Naive thymus-derived CD8-positive, alpha-beta T cell (primary cell): ENCODE results near the gene TTBK1. TPM values are rescaled to one million over a fixed set of nuclear protein-coding genes. Genes with fewer than 3 reads are reported as not detected.

Experiments used
- ATAC-seq, 2 donors: fragments of 150-1000 bp; cut with Tn5 transposase in 1 of 2; sonication (Bioruptor Pico), chemical (Tn5 transposase) in 1 of 2; 1 replicate in 1 of 2; 2 replicates in 1 of 2; pipeline ENCODE4 v1.10.0; 2021; ENCODE audit warnings: mild to moderate bottlenecking in 2 of 2, moderate library complexity in 2 of 2
- POLR2A ChIA-PET: fragments of 350-600 bp; sonication (Branson Sonifier 250); formaldehyde crosslinking; loops from one replicate; lab custom pipeline; 2021; ENCODE audit warnings: antibody characterized with exemption; lab: Charles Lee
- DNase-seq, 10 donors: peaks; one replicate each; pipeline versions ENCODE4 v3.0.0 to v3.0.0-alpha.2; 2020 to 2022
- H3K27ac Mint-ChIP-seq, 10 donors: one replicate each; pipeline ENCODE4 v1.8.0; 2020 to 2022; ENCODE audit warnings: mild to moderate bottlenecking in 10 of 10, mixed read lengths in 10 of 10, moderate library complexity in 4 of 10, inconsistent platforms in 1 of 10
- H3K27me3 Mint-ChIP-seq, 5 donors: one replicate each; pipeline ENCODE4 v1.8.0; 2021 to 2022; ENCODE audit warnings: mixed read lengths in 5 of 5
- H3K36me3 Mint-ChIP-seq, 3 donors: one replicate each; pipeline ENCODE4 v1.8.0; 2020 to 2022; ENCODE audit warnings: mixed read lengths in 3 of 3, mild to moderate bottlenecking in 2 of 3, inconsistent platforms in 1 of 3
- H3K4me1 Mint-ChIP-seq, 4 donors: one replicate each; pipeline ENCODE4 v1.8.0; 2021 to 2022; ENCODE audit warnings: mixed read lengths in 4 of 4
- H3K4me3 Mint-ChIP-seq, 10 donors: one replicate each; pipeline ENCODE4 v1.8.0; 2020 to 2022; ENCODE audit warnings: mild to moderate bottlenecking in 10 of 10, mixed read lengths in 10 of 10, moderate library complexity in 6 of 10, inconsistent platforms in 1 of 10
- H3K9me3 Mint-ChIP-seq, 9 donors: one replicate each; pipeline ENCODE4 v1.8.0; 2020 to 2022; ENCODE audit warnings: mixed read lengths in 9 of 9, mild to moderate bottlenecking in 3 of 9, inconsistent platforms in 1 of 9, moderate library complexity in 1 of 9
- polyA plus RNA-seq, 3 donors: library from polyadenylated mRNA; unstranded; fragments of 300-500 nt; fragmentation: Illumina TruSeq; gene quantifications; one replicate each; pipeline ENCODE4 v1.2.3, GENCODE V29; 2021
- total RNA-seq, 8 experiments: library from RNA in 2 of 8; stranded (reverse) in 2 of 8; gene quantifications; one replicate each; pipeline ENCODE4 v1.2.3 and lab custom pipeline; 2021 to 2026

The TTBK1 gene
- total and polyA plus RNA-seq, 5 experiments from 2014 or later, result not detected

DNA sequence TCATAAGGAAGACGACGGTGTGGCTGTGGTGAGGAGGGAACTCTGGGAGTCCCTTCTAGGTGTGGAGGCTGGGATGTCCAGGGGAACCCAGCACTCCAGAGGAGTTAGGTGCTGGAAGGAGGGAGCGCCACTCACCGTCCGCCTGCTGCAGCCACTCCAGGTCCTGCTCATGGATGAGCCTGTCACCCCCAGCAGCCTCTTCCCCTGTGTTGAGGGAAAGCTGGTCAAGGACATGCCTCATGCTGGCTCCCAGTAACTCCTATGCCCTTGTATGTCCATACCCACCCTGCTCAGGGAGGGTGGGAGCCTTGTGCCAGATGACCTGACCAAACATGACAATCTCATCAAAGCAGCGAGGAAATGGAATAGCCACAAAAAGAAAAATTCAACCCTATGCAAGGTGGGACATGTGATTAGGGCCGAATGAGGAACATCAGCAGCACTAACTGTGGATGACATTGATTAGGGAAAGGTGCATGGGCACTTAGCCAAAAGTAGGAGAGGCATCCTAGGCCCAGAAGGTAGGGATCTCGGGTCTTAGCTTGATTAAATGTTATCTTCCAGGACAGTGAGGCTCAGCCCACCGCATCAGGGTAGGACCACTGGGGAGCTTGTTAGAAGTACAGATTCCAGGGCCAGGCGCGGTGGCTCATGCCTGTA, 17.0 kb upstream of the TTBK1 start:
- DNase-seq (no peak), ATAC-seq (no peak)
- H3K4me1 Mint-ChIP-seq, result peaks cover 20 to 67% (median 59%) of the 10 kb centered on the region in 4 donors
- H3K9me3 Mint-ChIP-seq, result no peaks in the 10 kb centered on the region
- H3K27ac Mint-ChIP-seq, result peak overlapping the region; percentile 98 to 100 (median 100)
- H3K27me3 Mint-ChIP-seq, result peaks cover 0 to under 1% (median 0%) of the 10 kb centered on the region in 5 donors
- H3K36me3 Mint-ChIP-seq, result peaks cover 0 to 9% (median 5%) of the 10 kb centered on the region in 3 donors
- H3K4me3 Mint-ChIP-seq, result peak overlapping the region in 8 of 10 donors; percentile 6 to 69 (median 34)
- POLR2A ChIA-PET, result interaction anchor here (0.6 to 5.0 kb wide), 3 partner anchors 8 to 53 kb away, joined by 4 to 33 read pairs (median 6); partner anchors contain the start of genes CUL9 and SRF

DNA sequence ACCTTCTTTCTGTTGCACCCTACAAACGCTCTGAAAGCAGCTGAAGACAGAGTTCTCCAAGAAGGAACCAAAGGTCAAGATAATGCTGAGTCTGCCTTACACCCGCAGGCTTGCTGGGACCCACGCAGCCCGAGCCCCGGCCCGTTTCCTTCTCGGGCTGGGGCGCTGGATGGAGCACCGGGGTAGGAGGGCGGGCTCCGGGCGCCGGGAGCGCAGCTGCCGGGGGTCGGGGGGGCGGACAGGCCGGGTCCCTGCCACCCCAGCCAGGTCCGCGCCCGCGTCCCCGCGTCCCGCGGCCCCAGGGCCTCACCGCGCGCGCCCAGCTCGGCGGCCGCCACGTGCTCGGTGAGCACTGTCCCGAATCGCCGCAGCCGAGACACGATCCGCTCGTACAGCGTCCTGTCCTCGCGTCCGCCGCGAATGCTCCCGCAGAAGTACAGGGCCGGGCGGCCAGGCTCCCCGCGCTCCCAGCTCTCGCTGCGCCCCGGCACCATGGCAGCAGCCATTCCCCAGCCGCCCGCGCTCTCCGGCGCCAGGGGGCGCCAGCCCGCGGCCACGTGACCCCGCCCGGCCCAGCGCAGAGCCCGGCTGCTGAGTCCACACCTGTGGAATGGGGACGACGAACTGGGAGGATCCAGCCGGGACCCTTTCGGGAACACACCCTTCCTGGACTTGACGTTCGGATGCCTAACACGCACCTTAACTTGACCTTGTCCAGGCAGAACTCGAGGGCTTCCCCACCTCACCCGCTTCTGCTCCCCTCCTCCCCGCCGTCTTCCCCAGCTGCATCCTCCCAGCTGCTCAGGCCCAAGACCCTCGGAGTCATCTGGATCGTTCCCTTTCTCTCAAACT, 14.1 kb upstream of the TTBK1 start, which contains the start of gene DNPH1:
Gene DNPH1, minus strand, starts transcription at position 531 of the 852 bp plus-strand sequence. Its CDS starts 25 bp downstream, at position 506.
- POLR2A ChIA-PET, result interaction anchor here (0.6 to 2.6 kb wide), 15 partner anchors 9 to 412 kb away, joined by 3 to 11 read pairs (median 5); partner anchors contain the start of genes ABCC10, CUL9, KLC4 and MRPL2
- Mint-ChIP-seq H3K27me3 (peaks cover 0 to 6% (median 0%) of the 10 kb centered on the region in 5 donors), H3K36me3 (peaks cover 0 to 4% (median 0%) of the 10 kb centered on the region in 3 donors), H3K4me3 (peak within 1 kb of the TSS; percentile 80 to 92 (median 90)), H3K27ac (peak within 1 kb of the TSS; percentile 91 to 100 (median 96)), H3K4me1 (peaks cover 18 to 49% (median 43%) of the 10 kb centered on the region in 4 donors), H3K9me3 (no peaks in the 10 kb centered on the region)
- ATAC-seq (peak; percentile 74 to 82), DNase-seq (peak; percentile 62 to 86 (median 82))

DNA sequence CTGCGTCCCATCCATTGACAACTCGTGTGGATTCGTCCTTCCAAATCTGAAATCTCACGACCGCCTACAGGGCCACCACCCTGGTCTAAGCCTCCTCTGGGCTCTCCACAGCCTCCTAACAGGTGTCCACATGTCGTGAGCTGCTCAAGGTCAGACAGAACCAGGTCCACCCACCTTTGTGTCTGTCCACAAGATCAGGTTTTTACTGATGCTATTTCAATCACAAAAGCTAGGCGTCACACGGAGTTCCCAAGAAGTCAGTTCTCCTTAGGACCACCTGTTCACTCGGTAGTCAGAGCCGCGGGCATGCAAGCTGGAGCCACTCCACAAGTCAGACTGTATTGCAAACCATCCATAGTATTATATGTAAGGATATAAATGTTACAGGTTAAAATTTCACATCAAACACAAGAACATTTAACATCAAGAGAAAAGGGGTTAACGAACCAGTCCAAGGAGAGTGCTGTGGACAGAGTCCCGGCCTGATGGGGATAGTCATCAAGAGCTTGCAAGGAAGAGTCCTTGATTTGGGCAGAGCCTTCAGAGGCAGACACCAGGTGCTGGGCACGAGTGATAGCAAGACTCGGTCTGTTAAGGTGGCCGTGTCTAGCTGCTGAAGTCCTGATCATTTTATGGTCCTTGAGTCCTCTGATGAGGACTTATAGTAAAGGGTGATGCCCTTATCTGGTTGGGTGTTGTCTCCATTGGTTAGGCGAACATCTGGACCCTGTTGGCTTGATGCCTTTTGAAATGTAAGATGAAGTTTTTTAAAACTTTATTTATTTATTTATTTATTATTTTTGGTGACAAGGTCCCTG, 13.3 kb upstream of the TTBK1 start:
- H3K4me3 Mint-ChIP-seq, result peak overlapping the region; percentile 77 to 92 (median 90)
- ATAC-seq (no peak), DNase-seq (no peak)
- peak overlapping the region; percentile 86 to 97 (median 96) for H3K27ac Mint-ChIP-seq
- POLR2A ChIA-PET, result interaction anchor here (0.6 to 2.6 kb wide), 13 partner anchors 8 to 411 kb away, joined by 3 to 11 read pairs (median 5); partner anchors contain the start of genes ABCC10, CUL9, KLC4 and MRPL2
- H3K4me1 Mint-ChIP-seq, result peaks cover 13 to 43% (median 36%) of the 10 kb centered on the region in 4 donors
- H3K27me3 Mint-ChIP-seq, result peaks cover 0 to 6% (median 0%) of the 10 kb centered on the region in 5 donors
- H3K36me3 Mint-ChIP-seq, result peaks cover 0 to 4% (median 0%) of the 10 kb centered on the region in 3 donors
- no peaks in the 10 kb centered on the region for H3K9me3 Mint-ChIP-seq

DNA sequence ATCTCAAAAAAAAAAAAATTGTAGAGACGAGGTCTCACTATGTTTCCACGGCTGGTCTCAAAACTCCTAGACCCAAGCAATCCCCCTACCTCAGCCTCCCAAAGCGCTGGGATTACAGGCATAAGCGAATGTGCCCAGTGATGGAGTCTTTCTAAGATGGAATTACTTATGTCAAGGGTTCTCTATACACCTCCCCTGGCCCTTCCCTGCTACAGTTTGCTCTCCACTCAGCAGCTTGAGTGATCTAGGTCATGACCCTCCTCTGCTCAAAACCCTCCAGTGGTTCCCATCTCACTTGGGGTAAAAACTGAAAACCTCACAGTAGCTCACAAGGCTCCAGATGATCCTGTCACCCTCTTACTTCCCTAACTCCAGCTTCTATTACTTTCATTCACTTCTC, 12.2 kb upstream of the TTBK1 start:
- H3K27ac Mint-ChIP-seq, result peak overlapping the region in 5 of 10 donors; percentile 0 to 76 (median 37)
- POLR2A ChIA-PET, result interaction anchor here (0.6 kb wide), 1 partner anchor 183 kb away, joined by 3 read pairs; no protein-coding TSS in a partner anchor
- no peaks in the 10 kb centered on the region for H3K9me3 Mint-ChIP-seq

DNA sequence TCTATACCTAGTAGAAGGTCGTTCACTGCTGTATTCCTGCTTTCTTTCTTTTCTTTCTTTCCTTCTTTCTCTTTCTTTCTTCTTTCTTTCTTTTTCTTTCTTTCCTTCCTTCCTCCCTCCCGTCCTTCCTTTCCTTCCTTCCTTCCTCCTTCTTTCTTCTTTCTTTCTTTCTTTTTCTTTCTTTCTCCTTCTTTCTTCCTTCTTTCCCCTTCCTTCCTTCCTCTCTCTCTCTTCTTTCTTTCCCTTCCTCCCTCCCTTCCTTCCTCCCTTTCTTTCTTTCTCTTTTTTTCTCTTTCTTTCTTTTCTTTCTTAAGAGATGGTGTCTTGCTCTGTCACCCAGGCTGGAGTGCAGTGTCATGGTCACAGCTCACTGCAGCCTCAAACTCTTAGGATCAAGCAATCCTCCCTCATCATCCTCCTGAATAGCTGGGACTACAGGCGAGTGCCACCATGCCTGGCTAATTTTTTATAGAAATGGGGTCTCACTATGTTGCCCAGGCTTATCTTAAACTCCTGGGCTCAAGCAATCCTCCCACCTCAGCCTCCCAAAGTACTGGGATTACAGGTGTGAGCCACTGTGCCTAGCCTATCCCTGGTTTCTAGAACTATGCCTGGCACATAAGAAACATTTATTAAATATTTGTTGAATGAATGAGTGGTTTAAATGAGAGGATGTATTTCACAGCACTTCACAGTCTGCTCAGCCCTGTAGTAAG, 11.4 kb upstream of the TTBK1 start:
- H3K4me3 Mint-ChIP-seq, result peak overlapping the region in 4 of 10 donors; percentile 34 to 68 (median 44)
- ATAC-seq (no peak), DNase-seq (no peak)
- H3K9me3 Mint-ChIP-seq, result no peaks in the 10 kb centered on the region
- H3K36me3 Mint-ChIP-seq, result no peaks in the 10 kb centered on the region
- peaks cover 9 to 26% (median 20%) of the 10 kb centered on the region in 4 donors for H3K4me1 Mint-ChIP-seq
- H3K27me3 Mint-ChIP-seq, result peaks cover 0 to 9% (median 3%) of the 10 kb centered on the region in 5 donors
- POLR2A ChIA-PET, result no interaction called here
- peak overlapping the region in 5 of 10 donors; percentile 0 to 76 (median 37) for H3K27ac Mint-ChIP-seq

More for the DNA sequence above, 12.2 kb upstream of the TTBK1 start:
- no peak for DNase-seq
- no peak for ATAC-seq
- Mint-ChIP-seq H3K27me3 (peaks cover 0 to 6% (median 0%) of the 10 kb centered on the region in 5 donors), H3K36me3 (no peaks in the 10 kb centered on the region), H3K4me1 (peaks cover 13 to 33% (median 27%) of the 10 kb centered on the region in 4 donors), H3K4me3 (peak overlapping the region in 5 of 10 donors; percentile 27 to 68 (median 38))

DNA sequence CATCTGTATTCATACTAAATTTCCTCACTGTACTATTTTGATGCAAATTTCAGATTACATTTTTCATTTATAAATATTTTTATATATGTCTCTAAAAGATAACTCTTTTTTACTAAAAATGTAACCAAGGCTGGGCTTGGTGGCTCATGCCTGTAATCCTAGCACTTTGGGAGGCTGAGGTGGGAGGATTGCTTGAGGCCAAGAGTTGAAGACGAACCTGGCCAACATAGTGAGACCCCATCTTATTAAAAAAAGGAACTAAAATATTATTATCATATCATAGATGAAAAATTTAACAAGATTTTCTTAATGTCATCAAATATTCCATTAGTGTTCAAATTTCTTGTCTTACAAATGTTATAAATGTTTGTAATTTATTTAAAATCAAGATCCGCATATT, 7.4 kb upstream of the TTBK1 start:
- Mint-ChIP-seq H3K9me3 (peaks cover 0 to 11% (median 3%) of the 10 kb centered on the region in 9 donors), H3K27ac (no peak overlapping the region), H3K4me1 (peaks cover 0 to 2% (median 0%) of the 10 kb centered on the region in 4 donors), H3K4me3 (no peak overlapping the region), H3K36me3 (peaks cover 0 to 6% (median 5%) of the 10 kb centered on the region in 3 donors), H3K27me3 (peaks cover 18 to 31% (median 24%) of the 10 kb centered on the region in 5 donors)
- DNase-seq (no peak), ATAC-seq (no peak)
- POLR2A ChIA-PET, result no interaction called here

DNA sequence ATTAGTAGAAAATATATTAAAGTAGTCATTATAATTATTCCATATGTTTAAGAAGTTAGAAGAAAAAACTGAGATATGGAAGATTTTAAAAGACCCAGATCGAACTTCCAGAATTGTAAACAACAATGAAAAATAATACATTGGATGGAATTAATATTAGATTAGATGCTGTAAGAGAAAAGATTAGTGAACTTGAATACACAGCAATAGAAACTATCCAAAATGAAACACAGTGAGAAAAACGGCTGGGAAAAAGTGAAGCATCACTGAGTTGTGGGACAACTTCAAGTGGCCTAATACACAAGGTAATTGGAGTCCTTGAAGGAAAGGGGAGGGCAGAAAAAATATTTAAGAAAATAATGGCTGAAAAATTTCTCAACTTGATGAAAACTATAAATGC, 4.2 kb upstream of the TTBK1 start:
- POLR2A ChIA-PET, result interaction anchor here (1.6 kb wide), 1 partner anchor 10 kb away, joined by 6 read pairs; the partner anchor contains the start of gene DNPH1
- Mint-ChIP-seq H3K9me3 (peaks cover 0 to 11% (median 3%) of the 10 kb centered on the region in 9 donors), H3K27me3 (peaks cover 24 to 36% (median 29%) of the 10 kb centered on the region in 5 donors), H3K4me1 (no peaks in the 10 kb centered on the region), H3K27ac (peak overlapping the region in 1 of 10 donors; percentile 14), H3K4me3 (no peak overlapping the region), H3K36me3 (peaks cover 0 to 6% (median 5%) of the 10 kb centered on the region in 3 donors)
- no peak for DNase-seq
- no peak for ATAC-seq

DNA sequence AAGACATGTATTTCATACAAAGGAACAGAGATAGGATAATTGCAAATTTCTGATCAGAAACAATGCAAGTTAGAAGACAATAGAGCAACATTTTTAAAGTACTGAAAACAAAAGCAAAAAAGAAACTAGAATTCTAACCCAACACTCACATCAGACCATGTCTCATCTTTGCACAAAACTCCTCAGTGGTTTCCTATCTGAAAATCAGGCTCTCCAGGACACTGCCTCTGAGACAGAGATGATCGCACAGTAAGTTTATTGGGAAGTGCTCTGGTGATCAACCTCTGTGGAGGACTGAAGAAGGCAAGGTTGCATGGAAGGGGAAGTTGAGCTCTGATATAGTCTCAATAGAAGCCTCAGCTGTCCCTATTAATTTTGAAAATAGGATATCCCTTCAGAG, 2.3 kb upstream of the TTBK1 start:
- H3K27ac Mint-ChIP-seq, result no peak overlapping the region
- peaks cover 24 to 36% (median 29%) of the 10 kb centered on the region in 5 donors for H3K27me3 Mint-ChIP-seq
- peaks cover 0 to 11% (median 3%) of the 10 kb centered on the region in 9 donors for H3K9me3 Mint-ChIP-seq
- H3K4me1 Mint-ChIP-seq, result no peaks in the 10 kb centered on the region
- POLR2A ChIA-PET, result no interaction called here
- peaks cover 0 to 6% (median 5%) of the 10 kb centered on the region in 3 donors for H3K36me3 Mint-ChIP-seq
- no peak for DNase-seq
- H3K4me3 Mint-ChIP-seq, result no peak overlapping the region
- no peak for ATAC-seq

DNA sequence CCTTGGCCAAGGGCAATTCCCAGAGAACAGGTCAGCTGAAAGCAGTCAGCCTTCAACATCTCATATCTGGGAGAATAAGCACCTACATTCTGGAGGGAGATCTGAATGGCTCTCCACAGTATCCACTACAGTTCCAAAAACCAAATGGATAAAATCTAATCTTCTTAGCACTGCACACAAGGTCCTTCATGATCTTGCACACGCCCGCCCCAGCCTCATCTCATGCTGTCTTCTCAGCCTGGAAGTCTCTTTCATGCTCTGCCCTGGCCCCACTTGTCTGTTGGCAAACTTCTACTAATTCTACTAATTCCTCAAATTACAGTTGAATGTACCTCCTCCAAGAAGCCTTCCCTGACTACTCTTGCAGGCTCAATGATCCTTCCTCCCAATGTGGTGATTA, 1.8 kb upstream of the TTBK1 start:
- Mint-ChIP-seq H3K27me3 (peaks cover 24 to 33% (median 30%) of the 10 kb centered on the region in 5 donors), H3K36me3 (peaks cover 0 to 6% (median 5%) of the 10 kb centered on the region in 3 donors), H3K27ac (no peak overlapping the region), H3K9me3 (peaks cover 0 to 11% (median 3%) of the 10 kb centered on the region in 9 donors), H3K4me1 (peaks cover 0 to 2% (median under 1%) of the 10 kb centered on the region in 4 donors), H3K4me3 (peak overlapping the region in 1 of 10 donors; percentile 4)
- ATAC-seq, result no peak
- POLR2A ChIA-PET, result no interaction called here
- no peak for DNase-seq

DNA sequence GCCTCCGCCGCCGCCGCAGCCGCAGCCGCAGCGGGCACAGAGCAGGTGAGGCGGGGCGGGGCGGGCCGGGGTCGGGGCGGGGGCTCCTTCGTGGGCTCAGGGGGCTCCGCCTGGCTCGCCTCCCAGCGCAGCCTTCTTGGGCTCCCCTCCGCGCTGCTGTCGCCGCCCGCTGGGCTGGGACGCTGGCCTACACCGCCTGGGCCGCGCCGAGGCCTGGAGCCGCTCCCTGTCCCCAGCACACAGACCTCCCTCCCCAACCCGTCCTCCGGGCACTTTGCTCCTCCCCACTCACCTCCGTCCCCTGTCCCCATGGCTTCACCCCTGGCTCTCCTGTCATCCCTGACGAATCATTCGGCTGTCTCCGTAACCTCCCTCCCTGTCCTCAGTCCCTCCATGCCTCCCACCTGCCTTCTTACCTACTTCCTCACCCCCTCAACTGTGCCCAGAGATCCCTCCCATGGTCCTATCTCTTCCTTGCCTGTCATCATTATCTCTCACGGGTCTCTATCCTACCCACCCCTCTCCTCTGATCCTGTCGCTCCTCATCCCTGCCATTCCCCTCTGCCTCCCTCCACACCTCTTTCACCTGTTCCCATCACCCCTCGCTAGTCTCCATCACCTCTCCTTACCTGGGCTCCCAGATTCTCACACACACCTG, 512 bp downstream of the TTBK1 start:
- POLR2A ChIA-PET, result interaction anchor here (0.5 to 1.2 kb wide), 3 partner anchors 9 to 547 kb away, joined by 3 to 4 read pairs (median 3); no protein-coding TSS in a partner anchor
- H3K4me1 Mint-ChIP-seq, result peaks cover 11 to 18% (median 14%) of the 10 kb centered on the region in 4 donors
- peak in 1 of 10 donors; percentile 54 for DNase-seq
- peaks cover 0 to 6% (median 5%) of the 10 kb centered on the region in 3 donors for H3K36me3 Mint-ChIP-seq
- no peak for ATAC-seq
- peaks cover 0 to 8% (median 0%) of the 10 kb centered on the region in 9 donors for H3K9me3 Mint-ChIP-seq
- H3K27me3 Mint-ChIP-seq, result peaks cover 8 to 27% (median 24%) of the 10 kb centered on the region in 5 donors
- no peak overlapping the region for H3K4me3 Mint-ChIP-seq
- no peak overlapping the region for H3K27ac Mint-ChIP-seq
